HCT116 (cell line): ENCODE results near the gene SRCIN1. TPM values are rescaled to one million over a fixed set of nuclear protein-coding genes. Genes with fewer than 3 reads are reported as not detected.

Source experiments
- ATAC-seq: fragments of 200-7000 bp; cut with Tn5 transposase; 2 replicates; pipeline ENCODE4 v1.9.1; 2020; ENCODE audit warnings: mild to moderate bottlenecking, moderate library complexity
- BruUV-seq: library from RNA; stranded (reverse); fragments of 400-500 nt; replicated peaks from 2 replicates; lab custom pipeline; 2021; lab: Mats Ljungman, UMichigan
- CTCF ChIA-PET: fragments of 300-600 bp; sonication (Branson Sonifier 250); formaldehyde crosslinking; loops from one replicate; lab custom pipeline; 2021; ENCODE audit warnings: antibody characterized with exemption; lab: Charles Lee
- POLR2A ChIA-PET: fragments of 300-600, 350-600 bp; sonication (Branson Sonifier 250); formaldehyde crosslinking; loops from one replicate; lab custom pipeline; 2021; ENCODE audit warnings: antibody characterized with exemption; lab: Charles Lee
- RAD21 ChIA-PET, 2 experiments: fragments of 300-600 bp; sonication (Branson Sonifier 250); formaldehyde crosslinking; loops; one replicate each; lab custom pipeline; 2023; ENCODE audit warnings: low total read pairs in 2 of 2; ENCODE audit not compliant: uncharacterized antibody in 2 of 2, unreplicated experiment in 2 of 2, low non-redundant PET in 1 of 2; lab: Charles Lee
- DNase-seq: peaks from one replicate; pipeline ENCODE4 v3.0.0-alpha.2; 2010; ENCODE audit warnings: low read depth, low spot score
- H2AFZ ChIP-seq: fragments of 200-600 bp; shearing (Covaris generic), sonication (generic); 2 replicates; pipeline ENCODE4 v1.6.1; 2017; ENCODE audit warnings: low read depth, mixed run types, mixed read lengths, antibody characterized with exemption, low read length; ENCODE audit not compliant: poor library complexity, severe bottlenecking
- H3K27ac ChIP-seq: 2 replicates; pipeline ENCODE4 v1.5.1; 2012; ENCODE audit warnings: low read depth, low read length
- H3K27me3 ChIP-seq: fragments of 200-600 bp; sonication (generic); 2 replicates; pipeline ENCODE4 v1.6.1; 2016; ENCODE audit warnings: mixed run types, low read length, mixed read lengths; ENCODE audit not compliant: insufficient read depth
- H3K36me3 ChIP-seq, 2 experiments: fragments of 200-500 bp in 1 of 2; fragments of 200-600 bp in 1 of 2; sonication (Bioruptor generic) in 1 of 2; sonication (generic) in 1 of 2; 2 replicates each; pipeline versions ENCODE4 v1.5.1 to v1.6.1; 2014 to 2016; ENCODE audit warnings: low read length in 2 of 2, inconsistent platforms in 1 of 2, mixed read lengths in 1 of 2, mixed run types in 1 of 2; ENCODE audit not compliant: insufficient read depth in 2 of 2, control insufficient read depth in 1 of 2
- H3K4me1 ChIP-seq, 2 experiments: fragments of 200-600 bp in 1 of 2; sonication (generic) in 1 of 2; 2 replicates each; pipeline versions ENCODE4 v1.5.1 to v1.6.1; 2012 to 2017; ENCODE audit warnings: low read length in 2 of 2, inconsistent platforms in 1 of 2, mild to moderate bottlenecking in 1 of 2, mixed read lengths in 1 of 2, mixed run types in 1 of 2, moderate library complexity in 1 of 2; ENCODE audit not compliant: insufficient read depth in 2 of 2, control insufficient read depth in 1 of 2
- H3K4me2 ChIP-seq: fragments of 200-600 bp; sonication (generic); 2 replicates; pipeline ENCODE4 v1.6.1; 2017; ENCODE audit warnings: mixed run types, low read length, mixed read lengths
- H3K4me3 ChIP-seq, 2 experiments: fragments of 200-600 bp in 1 of 2; sonication (generic) in 1 of 2; replicated peaks in 1 of 2; 2 replicates each; pipeline ENCODE4 v1.5.1; 2011 to 2016; ENCODE audit warnings: low read length in 2 of 2, control low read depth in 1 of 2, low read depth in 1 of 2, mild to moderate bottlenecking in 1 of 2, mixed read lengths in 1 of 2, mixed run types in 1 of 2
- H3K79me2 ChIP-seq: fragments of 200-600 bp; sonication (generic); 2 replicates; pipeline ENCODE4 v1.6.1; 2017; ENCODE audit warnings: mild to moderate bottlenecking, mixed run types, low read length, moderate library complexity, mixed read lengths; ENCODE audit not compliant: insufficient read depth
- H3K9ac ChIP-seq: fragments of 200-600 bp; sonication (generic); 2 replicates; pipeline ENCODE4 v1.6.1; 2016; ENCODE audit warnings: low read length, mixed read lengths
- H3K9me2 ChIP-seq: fragments of 200-600 bp; sonication (generic), shearing (Covaris generic); 2 replicates; pipeline ENCODE4 v1.6.1; 2017; ENCODE audit warnings: mixed run types, mild to moderate bottlenecking, moderate library complexity; ENCODE audit not compliant: insufficient read depth
- H3K9me3 ChIP-seq, 2 experiments: fragments of 200-500 bp in 1 of 2; fragments of 200-600 bp in 1 of 2; sonication (Bioruptor generic) in 1 of 2; sonication (generic) in 1 of 2; 2 replicates each; pipeline ENCODE4 v1.6.1; 2014 to 2017; ENCODE audit warnings: low read length in 2 of 2, mixed read lengths in 2 of 2, inconsistent platforms in 1 of 2, low read depth in 1 of 2, mild to moderate bottlenecking in 1 of 2, mixed run types in 1 of 2, moderate library complexity in 1 of 2; ENCODE audit not compliant: control insufficient read depth in 1 of 2, insufficient read depth in 1 of 2
- H4K20me1 ChIP-seq: fragments of 200-600 bp; sonication (generic), shearing (Covaris generic); 2 replicates; pipeline ENCODE4 v1.6.1; 2017; ENCODE audit warnings: mixed run types, mild to moderate bottlenecking, moderate library complexity; ENCODE audit not compliant: insufficient read depth
- ATF3 ChIP-seq: IDR thresholded peaks from 2 replicates; pipeline ENCODE4 v1.6.1; 2012
- CEBPB ChIP-seq: IDR thresholded peaks from 2 replicates; pipeline ENCODE4 v1.6.1; 2012; ENCODE audit warnings: low read depth
- EZH2phosphoT487 ChIP-seq: fragments of 200-600 bp; IDR thresholded peaks from 2 replicates; pipeline ENCODE4 v1.6.1; 2018; ENCODE audit warnings: antibody characterized with exemption, borderline replicate concordance
- POLR2A ChIP-seq: IDR thresholded peaks from 2 replicates; pipeline ENCODE4 v1.7.0; 2011; ENCODE audit warnings: borderline replicate concordance; ENCODE audit not compliant: insufficient read depth, insufficient read length; ENCODE audit errors: extremely low read depth
- RAD21 ChIP-seq: IDR thresholded peaks from 2 replicates; pipeline ENCODE4 v1.6.1; 2012; ENCODE audit warnings: low read depth, mild to moderate bottlenecking
- SP1 ChIP-seq: IDR thresholded peaks from 2 replicates; pipeline ENCODE4 v1.6.1; 2012; ENCODE audit warnings: low read depth
- SRF ChIP-seq: IDR thresholded peaks from 2 replicates; pipeline ENCODE4 v1.6.1; 2012; ENCODE audit warnings: low read depth
- YY1 ChIP-seq: IDR thresholded peaks from 2 replicates; pipeline ENCODE4 v1.6.1; 2011; ENCODE audit warnings: low read length, low read depth, moderate library complexity, mild to moderate bottlenecking; ENCODE audit not compliant: insufficient replicate concordance; ENCODE audit errors: extremely low read depth
- intact Hi-C: fragments of 100-400 bp; cut with micrococcal nuclease; formaldehyde crosslinking; loops from 2 replicates; pipeline ENCODE4 v1.10.0; 2022
- total RNA-seq: library from RNA; stranded (reverse); gene quantifications from one replicate; pipeline ENCODE4 v1.2.1, GENCODE V29; 2021; ENCODE audit not compliant: unreplicated experiment
- TF ChIP-seq, protein P1 (sequence below): IDR thresholded peaks from 2 replicates; pipeline ENCODE4 v1.6.1; 2011; ENCODE audit warnings: mild to moderate bottlenecking, low read length, moderate library complexity; ENCODE audit not compliant: insufficient replicate concordance; ENCODE audit errors: extremely low read depth
- TF ChIP-seq, protein P2 (sequence below): IDR thresholded peaks from 2 replicates; pipeline ENCODE4 v1.6.1; 2012

SRCIN1 gene
- total RNA-seq, 1 experiment from 2014 or later: 10.5 TPM

GRCh38 chr17:38599398-38599856 is 6.3 kb downstream of the SRCIN1 start:
- ChIA-PET RAD21 (interaction anchor here in 1 of 2 experiments (0.6 kb wide), 1 partner anchor 41 kb away, joined by 3 read pairs; no protein-coding TSS in a partner anchor), CTCF (interaction anchor here (0.9 to 1.0 kb wide), 2 partner anchors 9 to 16 kb away, joined by 3 read pairs; no protein-coding TSS in a partner anchor), POLR2A (no interaction called here)
- Histone ChIP-seq H3K9me3 (no peaks in the 10 kb centered on the region), H3K4me1 (peaks cover 13 to 22% of the 10 kb centered on the region in 2 experiments; a peak in 3 of 4 replicates), H3K27me3 (no peaks in the 10 kb centered on the region; the same call in 1 of the 2 replicates), H4K20me1 (no peaks in the 10 kb centered on the region), H2AFZ (no peak overlapping the region), H3K4me2 (no peak overlapping the region), H3K36me3 (no peaks in the 10 kb centered on the region), H3K9me2 (no peaks in the 10 kb centered on the region), H3K9ac (no peak overlapping the region), H3K27ac (no peak overlapping the region), H3K4me3 (no peak overlapping the region), H3K79me2 (no peaks in the 10 kb centered on the region)
- DNase-seq (no peak), ATAC-seq (no peak)
- intact Hi-C loops: no loop called here
- no peak for TF ChIP-seq EZH2phosphoT487
- TF ChIP-seq, protein P1, sequence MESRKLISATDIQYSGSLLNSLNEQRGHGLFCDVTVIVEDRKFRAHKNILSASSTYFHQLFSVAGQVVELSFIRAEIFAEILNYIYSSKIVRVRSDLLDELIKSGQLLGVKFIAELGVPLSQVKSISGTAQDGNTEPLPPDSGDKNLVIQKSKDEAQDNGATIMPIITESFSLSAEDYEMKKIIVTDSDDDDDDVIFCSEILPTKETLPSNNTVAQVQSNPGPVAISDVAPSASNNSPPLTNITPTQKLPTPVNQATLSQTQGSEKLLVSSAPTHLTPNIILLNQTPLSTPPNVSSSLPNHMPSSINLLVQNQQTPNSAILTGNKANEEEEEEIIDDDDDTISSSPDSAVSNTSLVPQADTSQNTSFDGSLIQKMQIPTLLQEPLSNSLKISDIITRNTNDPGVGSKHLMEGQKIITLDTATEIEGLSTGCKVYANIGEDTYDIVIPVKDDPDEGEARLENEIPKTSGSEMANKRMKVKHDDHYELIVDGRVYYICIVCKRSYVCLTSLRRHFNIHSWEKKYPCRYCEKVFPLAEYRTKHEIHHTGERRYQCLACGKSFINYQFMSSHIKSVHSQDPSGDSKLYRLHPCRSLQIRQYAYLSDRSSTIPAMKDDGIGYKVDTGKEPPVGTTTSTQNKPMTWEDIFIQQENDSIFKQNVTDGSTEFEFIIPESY: no peak
- TF ChIP-seq POLR2A: no peak
- no peak for TF ChIP-seq SP1
- no TSS peak for BruUV-seq

DNA sequence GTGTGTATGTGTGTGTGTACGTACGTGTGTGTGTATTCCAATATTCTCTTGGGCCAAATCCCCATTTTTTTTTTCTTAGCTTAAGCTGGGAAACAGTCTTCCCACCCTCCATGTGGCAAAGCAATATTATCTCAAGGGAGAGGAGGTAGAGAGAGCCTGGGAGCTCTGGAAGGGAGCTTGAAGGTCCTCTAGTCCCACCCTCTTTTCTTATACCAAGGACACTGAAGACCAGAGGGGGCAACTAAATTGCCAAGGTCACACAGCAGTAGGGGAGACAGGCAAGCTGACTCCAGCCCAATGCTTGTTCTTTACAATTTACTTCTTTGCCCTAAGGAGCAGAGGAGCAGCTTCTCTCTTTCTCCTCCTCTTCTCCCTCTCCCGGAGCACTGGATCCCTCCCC is 6.8 kb downstream of the SRCIN1 start:
- H3K27ac ChIP-seq: no peak overlapping the region
- intact Hi-C loops: no loop called here
- ChIA-PET RAD21 (interaction anchor here in 1 of 2 experiments (0.6 to 0.7 kb wide), 2 partner anchors 41 to 278 kb away, joined by 3 read pairs; no protein-coding TSS in a partner anchor), CTCF (interaction anchor here (0.9 to 1.0 kb wide), 4 partner anchors 9 to 41 kb away, joined by 3 to 4 read pairs (median 4); no protein-coding TSS in a partner anchor), POLR2A (no interaction called here)
- no peak overlapping the region for H3K4me3 ChIP-seq
- BruUV-seq: no TSS peak
- peaks cover 13 to 22% of the 10 kb centered on the region in 2 experiments; a peak in 3 of 4 replicates for H3K4me1 ChIP-seq
- no peaks in the 10 kb centered on the region for H3K79me2 ChIP-seq
- H3K9me2 ChIP-seq: no peaks in the 10 kb centered on the region
- H3K9ac ChIP-seq: no peak overlapping the region
- no peak overlapping the region for H2AFZ ChIP-seq
- TF ChIP-seq YY1 (no peak), SRF (no peak), ATF3 (no peak), CEBPB (no peak), RAD21 (no peak)
- TF ChIP-seq, protein P2, sequence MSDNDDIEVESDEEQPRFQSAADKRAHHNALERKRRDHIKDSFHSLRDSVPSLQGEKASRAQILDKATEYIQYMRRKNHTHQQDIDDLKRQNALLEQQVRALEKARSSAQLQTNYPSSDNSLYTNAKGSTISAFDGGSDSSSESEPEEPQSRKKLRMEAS: no peak
- TF ChIP-seq, protein P1: no peak
- H3K27me3 ChIP-seq: no peaks in the 10 kb centered on the region; the same call in 1 of the 2 replicates
- ATAC-seq (no peak), DNase-seq (no peak)
- H3K9me3 ChIP-seq: no peaks in the 10 kb centered on the region
- no peaks in the 10 kb centered on the region for H3K36me3 ChIP-seq
- no peaks in the 10 kb centered on the region for H4K20me1 ChIP-seq
- no peak overlapping the region for H3K4me2 ChIP-seq
